ENCODE results near the gene ARL16. TPM values are rescaled to one million over a fixed set of nuclear protein-coding genes. Genes with fewer than 3 reads are reported as not detected.

The ARL16 gene
- total and polyA plus RNA-seq, 2 donors (not counting 3 experiments of a cell fraction or from before 2014, with no cell fraction given): 41.4 to 71.7 TPM

DNA sequence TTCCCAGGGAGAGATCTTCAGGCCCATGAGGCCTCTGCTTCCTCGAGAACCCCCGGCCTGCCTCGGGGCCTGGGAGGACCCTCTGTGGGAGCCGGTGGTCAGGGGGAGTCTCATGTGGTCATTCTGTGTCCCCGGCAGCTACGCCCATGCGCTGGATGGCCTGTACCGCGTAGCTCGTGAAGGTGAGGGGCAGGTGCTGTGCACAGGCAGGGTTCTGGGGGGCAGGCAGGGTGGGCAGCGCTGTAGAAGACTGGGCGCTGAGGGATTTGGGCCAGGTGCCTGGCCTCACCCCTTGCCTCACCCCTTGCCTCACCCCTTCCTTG lies 33.0 kb upstream of the ARL16 start:
- no peak for DNase-seq (ENCODE audit: low read depth, low spot score)
- H3K27me3 ChIP-seq (ENCODE audit: control insufficient read depth in 2 of 2, insufficient read depth in 2 of 2, low read length in 2 of 2): no peaks in the 10 kb centered on the region
- peaks cover 6% of the 10 kb centered on the region for H3K4me1 ChIP-seq (ENCODE audit: control insufficient read depth, extremely low read depth, insufficient read depth, low read length)
- BruUV-seq (replicated peaks): no TSS peak
- no peak overlapping the region for H3K4me2 ChIP-seq (ENCODE audit: insufficient read depth, low read length)
- H3K36me3 ChIP-seq (ENCODE audit: control insufficient read depth in 2 of 2, extremely low read depth in 1 of 2, insufficient read depth in 2 of 2, low read length in 2 of 2): no peaks in the 10 kb centered on the region
- H2AFZ ChIP-seq (ENCODE audit: low read depth, low read length): no peak overlapping the region
- TF ChIP-seq POLR2A (IDR thresholded peaks at IDR 0.05; ENCODE audit: low read depth, low read length): no peak
- TF ChIP-seq EZH2 (IDR thresholded peaks at IDR 0.05; ENCODE audit: borderline replicate concordance, low read depth, low read length, severe bottlenecking): no peak
- no peak for TF ChIP-seq MYC (IDR thresholded peaks at IDR 0.05; ENCODE audit: low read depth, low read length)
- no peak for TF ChIP-seq FOS (IDR thresholded peaks at IDR 0.05; ENCODE audit: borderline replicate concordance, insufficient read depth, low read length)
- no peak for TF ChIP-seq JUN (IDR thresholded peaks at IDR 0.05; ENCODE audit: borderline replicate concordance, insufficient read depth, insufficient read length, low read depth)
- TF ChIP-seq POLR2AphosphoS5 (IDR thresholded peaks at IDR 0.05; ENCODE audit: insufficient read depth, low read depth, low read length): no peak
- H3K9ac ChIP-seq (replicated peaks; ENCODE audit: extremely low read depth, insufficient read depth, low read length): no peak overlapping the region
- H3K79me2 ChIP-seq (ENCODE audit: control insufficient read depth, insufficient read depth, low read length): no peaks in the 10 kb centered on the region
- H4K20me1 ChIP-seq (replicated peaks; ENCODE audit: control insufficient read depth, extremely low read depth, insufficient read depth, low read length): no peaks in the 10 kb centered on the region
- ChIA-PET POLR2A (interaction anchor here (0.5 kb wide), 1 partner anchor 325 kb away, joined by 4 read pairs; no protein-coding TSS in a partner anchor), CTCF (interaction anchor here (1.1 kb wide), 1 partner anchor 14 kb away, joined by 3 read pairs; no protein-coding TSS in a partner anchor)
- no peak overlapping the region for H3K4me3 ChIP-seq (replicated peaks in 1 of 3; ENCODE audit: insufficient read depth in 1 of 3, low read depth in 1 of 3, low read length in 3 of 3)
- intact Hi-C loops (cut with micrococcal nuclease): no loop called here
- H3K9me3 ChIP-seq (replicated peaks; ENCODE audit: control insufficient read depth, insufficient read depth, low read length): no peaks in the 10 kb centered on the region
- FAIRE-seq: no peak
- H3K27ac ChIP-seq (ENCODE audit: insufficient read depth, low read depth, low read length): no peak overlapping the region
- no peaks in the 10 kb centered on the region for H3K9me1 ChIP-seq (replicated peaks; ENCODE audit: control insufficient read depth, extremely low read depth, insufficient read depth, low read length)
- dilution Hi-C loops (cut with MboI; ENCODE audit: extremely low pct_ligation_motif_present, low sequenced_read_pairs): no loop called here

DNA sequence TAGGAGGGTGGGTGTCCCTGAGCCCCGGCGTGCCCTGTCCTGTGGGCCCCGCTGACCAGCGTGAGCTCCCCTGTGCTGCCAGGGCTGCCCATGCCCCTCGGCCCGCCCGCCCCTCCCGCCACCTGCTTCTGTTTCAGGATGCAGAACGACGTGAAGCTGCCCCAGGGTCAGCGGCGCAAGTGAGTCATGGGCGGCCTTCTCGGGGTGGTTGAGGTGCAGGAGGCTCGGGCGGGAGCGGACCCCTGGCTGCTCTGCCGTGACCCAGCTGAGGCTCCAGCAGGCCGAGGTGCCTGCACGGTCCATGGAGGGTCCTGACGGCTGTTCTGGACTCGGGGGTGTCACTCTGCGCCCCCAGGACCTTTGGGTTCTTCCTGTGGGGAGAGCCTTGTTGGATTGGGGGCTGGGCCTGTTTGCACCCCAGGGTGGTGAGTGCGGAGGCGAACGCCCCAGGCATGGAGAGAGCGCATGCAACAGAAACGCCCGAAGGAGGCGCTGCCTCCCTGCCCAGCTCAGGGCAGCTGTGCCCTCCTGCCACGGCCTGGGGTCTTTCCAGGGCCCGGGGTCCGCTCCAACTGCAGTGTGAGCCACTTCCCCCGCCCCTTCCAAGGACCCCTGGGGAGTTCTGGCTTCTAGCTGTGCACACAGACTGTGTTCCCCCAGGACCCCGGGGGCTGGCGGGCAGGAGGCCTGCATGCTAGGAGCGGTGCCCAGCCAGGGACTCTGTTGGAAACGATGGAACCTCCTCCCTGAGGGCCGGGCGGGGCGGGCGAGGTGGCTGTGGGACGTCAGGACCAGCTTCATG lies 32.5 kb upstream of the ARL16 start:
- peaks cover 12% of the 10 kb centered on the region for H3K4me1 ChIP-seq (ENCODE audit: control insufficient read depth, extremely low read depth, insufficient read depth, low read length)
- no peak for DNase-seq (ENCODE audit: low read depth, low spot score)
- H3K79me2 ChIP-seq (ENCODE audit: control insufficient read depth, insufficient read depth, low read length): no peaks in the 10 kb centered on the region
- H3K27me3 ChIP-seq (ENCODE audit: control insufficient read depth in 2 of 2, insufficient read depth in 2 of 2, low read length in 2 of 2): no peaks in the 10 kb centered on the region
- ChIA-PET CTCF (interaction anchor here (1.1 to 1.7 kb wide), 2 partner anchors 9 to 15 kb away, joined by 3 to 5 read pairs; no protein-coding TSS in a partner anchor), POLR2A (interaction anchor here (0.5 kb wide), 1 partner anchor 324 kb away, joined by 4 read pairs; no protein-coding TSS in a partner anchor)
- no peak for TF ChIP-seq POLR2A (IDR thresholded peaks at IDR 0.05; ENCODE audit: low read depth, low read length)
- no peak for TF ChIP-seq EZH2 (IDR thresholded peaks at IDR 0.05; ENCODE audit: borderline replicate concordance, low read depth, low read length, severe bottlenecking)
- TF ChIP-seq, protein P1, sequence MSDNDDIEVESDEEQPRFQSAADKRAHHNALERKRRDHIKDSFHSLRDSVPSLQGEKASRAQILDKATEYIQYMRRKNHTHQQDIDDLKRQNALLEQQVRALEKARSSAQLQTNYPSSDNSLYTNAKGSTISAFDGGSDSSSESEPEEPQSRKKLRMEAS (IDR thresholded peaks at IDR 0.05; ENCODE audit: insufficient read depth, insufficient read length): no peak
- no peak for TF ChIP-seq POLR2AphosphoS5 (IDR thresholded peaks at IDR 0.05; ENCODE audit: insufficient read depth, low read depth, low read length)
- no peak for TF ChIP-seq GATA2 (IDR thresholded peaks at IDR 0.05; ENCODE audit: insufficient read depth, insufficient read length, low read depth, low read length)
- TF ChIP-seq, protein P2, sequence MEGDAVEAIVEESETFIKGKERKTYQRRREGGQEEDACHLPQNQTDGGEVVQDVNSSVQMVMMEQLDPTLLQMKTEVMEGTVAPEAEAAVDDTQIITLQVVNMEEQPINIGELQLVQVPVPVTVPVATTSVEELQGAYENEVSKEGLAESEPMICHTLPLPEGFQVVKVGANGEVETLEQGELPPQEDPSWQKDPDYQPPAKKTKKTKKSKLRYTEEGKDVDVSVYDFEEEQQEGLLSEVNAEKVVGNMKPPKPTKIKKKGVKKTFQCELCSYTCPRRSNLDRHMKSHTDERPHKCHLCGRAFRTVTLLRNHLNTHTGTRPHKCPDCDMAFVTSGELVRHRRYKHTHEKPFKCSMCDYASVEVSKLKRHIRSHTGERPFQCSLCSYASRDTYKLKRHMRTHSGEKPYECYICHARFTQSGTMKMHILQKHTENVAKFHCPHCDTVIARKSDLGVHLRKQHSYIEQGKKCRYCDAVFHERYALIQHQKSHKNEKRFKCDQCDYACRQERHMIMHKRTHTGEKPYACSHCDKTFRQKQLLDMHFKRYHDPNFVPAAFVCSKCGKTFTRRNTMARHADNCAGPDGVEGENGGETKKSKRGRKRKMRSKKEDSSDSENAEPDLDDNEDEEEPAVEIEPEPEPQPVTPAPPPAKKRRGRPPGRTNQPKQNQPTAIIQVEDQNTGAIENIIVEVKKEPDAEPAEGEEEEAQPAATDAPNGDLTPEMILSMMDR (IDR thresholded peaks at IDR 0.05; ENCODE audit: extremely low read depth in 1 of 2, insufficient read depth in 1 of 2, low read depth in 1 of 2, low read length in 2 of 2): no peak
- TF ChIP-seq JUN (IDR thresholded peaks at IDR 0.05; ENCODE audit: borderline replicate concordance, insufficient read depth, insufficient read length, low read depth): no peak
- no peak for TF ChIP-seq FOS (IDR thresholded peaks at IDR 0.05; ENCODE audit: borderline replicate concordance, insufficient read depth, low read length)
- no peak for TF ChIP-seq MYC (IDR thresholded peaks at IDR 0.05; ENCODE audit: low read depth, low read length)
- H3K4me3 ChIP-seq (replicated peaks in 1 of 3; ENCODE audit: insufficient read depth in 1 of 3, low read depth in 1 of 3, low read length in 3 of 3): no peak overlapping the region
- no peaks in the 10 kb centered on the region for H3K36me3 ChIP-seq (ENCODE audit: control insufficient read depth in 2 of 2, extremely low read depth in 1 of 2, insufficient read depth in 2 of 2, low read length in 2 of 2)
- H3K9me3 ChIP-seq (replicated peaks; ENCODE audit: control insufficient read depth, insufficient read depth, low read length): no peaks in the 10 kb centered on the region
- no peak overlapping the region for H2AFZ ChIP-seq (ENCODE audit: low read depth, low read length)
- H3K9ac ChIP-seq (replicated peaks; ENCODE audit: extremely low read depth, insufficient read depth, low read length): no peak overlapping the region
- H4K20me1 ChIP-seq (replicated peaks; ENCODE audit: control insufficient read depth, extremely low read depth, insufficient read depth, low read length): no peaks in the 10 kb centered on the region
- BruUV-seq (replicated peaks): no TSS peak
- dilution Hi-C loops (cut with MboI; ENCODE audit: extremely low pct_ligation_motif_present, low sequenced_read_pairs) (no loop called here), intact Hi-C loops (cut with micrococcal nuclease) (no loop called here)
- no peaks in the 10 kb centered on the region for H3K9me1 ChIP-seq (replicated peaks; ENCODE audit: control insufficient read depth, extremely low read depth, insufficient read depth, low read length)
- no peak for FAIRE-seq
- H3K27ac ChIP-seq (ENCODE audit: insufficient read depth, low read depth, low read length): no peak overlapping the region
- no peak overlapping the region for H3K4me2 ChIP-seq (ENCODE audit: insufficient read depth, low read length)

Measured in endothelial cell of umbilical vein (primary cell).